Tongue (tissue), 2 donors: ENCODE data around the gene ESRRG. TPM values are rescaled to one million over a fixed set of nuclear protein-coding genes. Genes with fewer than 3 reads are reported as not detected.

Source experiments
- DNase-seq: peaks from one replicate; pipeline ENCODE4 v3.0.0-alpha.2; 2015
- total RNA-seq: library from RNA; depleted of rRNA; stranded (reverse); fragments of >200 nt; gene quantifications from one replicate; pipeline ENCODE4 v1.2.3, GENCODE V29; 2014

The ESRRG gene
- total RNA-seq, 1 donor from 2014 or later = 43.2 TPM

DNA sequence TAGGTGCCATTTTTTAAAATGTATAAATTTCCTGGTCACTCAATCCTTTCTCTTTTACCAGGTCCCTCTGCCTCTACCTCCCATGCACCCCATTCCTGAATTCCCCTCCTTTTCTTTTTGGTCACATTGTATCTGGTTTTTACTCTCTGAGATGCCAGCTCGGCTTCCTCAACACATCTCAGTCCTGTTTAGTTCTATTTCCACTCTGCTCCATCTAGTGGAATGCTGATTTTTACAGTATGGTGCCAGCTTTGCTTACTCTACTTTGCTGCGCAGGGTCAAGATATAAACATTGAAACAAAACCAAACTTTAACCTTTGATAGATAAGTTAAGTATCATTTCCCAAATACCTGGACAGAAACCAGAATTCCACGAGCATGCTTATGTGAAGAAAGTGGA lies 96.0 kb downstream of the ESRRG start:
- DNase-seq = no peak

- DNase-seq = no peak
These were observed 96.7 kb downstream of the ESRRG start for GRCh38 chr1:216626394-216627067.

DNA sequence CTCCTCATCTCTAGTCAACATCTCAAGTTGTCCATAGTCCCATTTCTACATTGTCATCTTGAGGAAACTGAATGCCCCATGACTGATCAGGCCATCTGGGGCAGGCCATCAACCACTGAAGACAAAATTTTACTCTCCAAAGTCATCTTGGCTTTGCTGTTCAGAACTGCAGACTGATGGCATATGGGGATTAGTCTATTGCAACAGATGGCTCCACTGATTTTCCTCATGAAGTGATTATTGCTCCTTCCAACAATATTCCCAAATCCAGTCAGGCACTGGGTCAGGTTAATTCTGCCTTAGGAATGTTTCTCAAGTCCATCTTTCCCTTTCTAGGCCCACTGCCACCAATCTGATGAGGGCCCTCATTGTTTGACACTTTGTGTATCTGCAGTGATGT lies 101.7 kb downstream of the ESRRG start:
- no peak for DNase-seq

DNA sequence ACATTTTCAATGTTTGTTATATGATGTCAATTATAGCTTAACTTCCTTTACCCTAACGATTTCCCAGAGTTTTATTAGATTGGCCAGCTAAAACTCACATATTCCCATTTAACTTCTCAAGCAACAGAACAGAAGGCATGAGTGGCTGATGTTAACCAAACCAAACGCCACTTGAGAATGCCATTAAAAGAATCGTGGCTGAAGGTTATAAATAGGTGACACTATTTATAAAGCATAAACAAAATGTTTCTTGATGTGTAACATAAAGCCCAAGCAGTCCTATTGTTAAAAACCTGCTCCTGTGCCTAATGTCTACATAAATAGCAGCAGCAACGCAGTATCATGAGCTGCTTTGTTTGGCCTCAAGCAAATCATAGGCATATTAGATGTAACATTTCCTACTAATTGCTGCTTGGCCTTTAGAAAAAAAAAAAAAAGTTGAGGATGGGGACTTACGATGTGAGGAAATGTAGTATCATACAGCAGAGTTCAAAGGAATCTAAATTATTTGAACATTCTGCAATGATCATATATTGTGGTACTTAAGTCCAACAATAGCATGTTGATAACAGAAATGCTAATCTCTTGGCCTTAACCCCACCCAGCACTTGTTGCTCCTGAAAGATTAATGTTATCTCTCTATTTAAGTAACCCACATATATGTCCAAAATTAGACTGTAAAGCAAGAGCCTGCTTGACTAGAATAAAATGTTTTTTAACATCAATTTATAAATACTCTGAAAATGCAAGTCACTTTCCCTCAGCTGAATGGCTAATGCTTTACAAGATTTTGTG lies 106.0 kb downstream of the ESRRG start:
- peak; percentile 15 for DNase-seq

GRCh38 chr1:216616425-216616824 lies 106.8 kb downstream of the ESRRG start:
- DNase-seq = no peak

- DNase-seq = no peak
These were observed 109.0 kb downstream of the ESRRG start for GRCh38 chr1:216614011-216614934.

DNA sequence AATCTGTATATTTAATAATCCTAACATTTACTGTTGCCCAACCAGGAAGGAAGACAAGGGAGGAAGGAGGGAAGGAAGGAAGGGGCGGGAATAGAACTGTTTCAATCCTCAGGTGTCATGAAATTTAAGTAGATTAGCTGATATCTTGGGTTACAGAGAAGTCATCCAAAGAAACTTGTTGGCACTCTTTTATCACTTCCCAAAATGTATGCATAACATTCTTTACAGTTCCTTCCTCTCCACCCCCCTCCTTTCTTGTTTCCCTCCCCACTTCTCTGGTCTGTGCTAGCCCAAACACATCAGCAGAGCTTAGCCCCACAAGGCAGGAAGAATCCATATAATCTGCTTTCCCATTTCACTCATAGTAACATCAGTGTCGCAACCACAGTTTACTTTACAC lies 110.9 kb downstream of the ESRRG start:
- no peak for DNase-seq

GRCh38 chr1:216607067-216607697 lies 116.0 kb downstream of the ESRRG start:
- DNase-seq = no peak

DNA sequence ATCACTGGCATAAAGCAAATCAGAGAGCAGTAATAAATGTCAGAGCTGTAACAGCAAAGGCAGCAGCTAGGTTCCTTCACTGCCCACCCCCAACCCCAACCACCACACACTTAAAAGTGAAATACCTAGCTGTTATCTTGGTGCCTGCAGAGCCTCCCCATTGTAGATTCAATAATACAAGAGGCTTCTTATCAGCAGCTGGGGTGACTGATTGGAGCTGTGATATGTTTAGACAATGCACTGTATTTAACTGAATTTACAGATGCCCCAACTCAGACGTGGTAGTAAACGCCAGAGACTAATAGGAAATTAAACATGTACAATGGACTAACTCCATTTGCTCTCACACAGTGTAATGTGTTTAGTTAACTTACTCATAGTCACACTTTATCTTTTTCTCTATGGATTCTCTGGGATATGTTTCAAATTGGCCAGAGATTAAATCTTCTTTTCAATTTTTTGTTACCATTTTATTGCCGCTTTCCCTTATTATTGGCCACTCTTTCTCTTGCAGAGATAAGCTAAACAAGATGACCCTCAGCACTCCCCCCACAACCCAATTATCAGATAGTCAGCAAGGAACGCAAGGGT lies 117.1 kb downstream of the ESRRG start:
- no peak for DNase-seq

DNA sequence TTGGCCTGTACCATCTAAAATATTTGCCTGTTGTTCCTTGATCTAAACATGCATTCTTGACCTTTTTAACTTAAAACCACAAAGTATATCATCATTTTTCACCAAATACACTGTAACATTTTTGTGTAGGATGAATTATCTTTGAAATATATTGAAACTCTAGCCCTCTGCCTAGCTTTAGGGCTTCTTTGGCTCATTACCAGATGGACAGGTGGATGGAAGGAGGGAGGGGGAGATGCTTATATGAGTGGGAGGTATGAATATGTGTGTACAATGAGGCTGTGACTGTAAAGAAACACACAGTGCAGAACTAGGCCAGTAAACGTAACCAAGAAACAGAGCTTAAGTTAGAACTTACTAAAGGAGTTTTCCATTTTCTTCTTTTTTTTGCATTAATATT lies 118.5 kb downstream of the ESRRG start:
- peak; percentile 51 for DNase-seq

DNA sequence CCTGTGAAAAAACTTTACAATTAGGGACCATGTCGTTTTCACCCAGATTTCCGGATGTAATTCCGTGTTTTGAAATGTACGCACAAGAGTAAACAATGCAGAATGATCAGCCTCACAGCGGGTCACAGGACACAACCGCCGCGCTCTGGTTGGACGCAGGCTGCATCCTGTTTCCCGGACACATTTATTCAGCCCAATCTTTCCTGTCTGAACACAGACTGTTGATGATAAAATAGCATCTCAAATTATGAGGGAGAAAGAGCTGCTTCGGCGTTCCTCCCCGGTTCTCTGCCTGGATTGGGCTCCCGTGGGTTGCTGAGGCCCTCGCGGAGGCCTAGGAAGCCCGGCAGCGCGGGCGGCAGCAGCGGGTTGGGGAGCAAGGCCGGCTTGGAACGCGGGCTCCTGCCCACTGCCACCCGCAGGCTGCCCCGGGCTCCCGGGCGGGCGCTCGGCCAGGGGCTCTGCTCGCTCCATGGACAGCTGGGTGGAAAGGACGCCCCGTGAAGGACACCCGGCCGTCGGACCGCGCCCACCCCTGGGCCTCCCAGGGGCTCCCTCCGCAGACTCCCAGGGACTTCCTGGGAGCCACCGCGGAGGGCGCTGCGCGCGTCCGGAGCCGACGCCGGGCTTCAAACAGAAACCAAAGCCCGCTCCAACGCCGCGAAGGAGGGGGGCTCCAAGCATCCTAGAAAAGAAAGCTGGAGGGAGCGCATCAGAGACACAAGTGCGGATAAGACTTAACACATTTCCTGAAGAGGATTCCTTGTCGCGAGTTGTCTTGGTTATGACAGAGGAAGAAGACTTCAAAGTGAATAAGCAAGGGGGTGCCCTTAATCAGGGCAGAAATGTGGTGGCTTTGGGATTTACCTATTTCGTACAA lies 122.3 kb downstream of the ESRRG start:
- DNase-seq = peak; percentile 92

- DNase-seq = no peak
These were observed 123.4 kb downstream of the ESRRG start for GRCh38 chr1:216599851-216600250.

GRCh38 chr1:216598448-216598847 lies 124.8 kb downstream of the ESRRG start:
- DNase-seq = no peak

DNA sequence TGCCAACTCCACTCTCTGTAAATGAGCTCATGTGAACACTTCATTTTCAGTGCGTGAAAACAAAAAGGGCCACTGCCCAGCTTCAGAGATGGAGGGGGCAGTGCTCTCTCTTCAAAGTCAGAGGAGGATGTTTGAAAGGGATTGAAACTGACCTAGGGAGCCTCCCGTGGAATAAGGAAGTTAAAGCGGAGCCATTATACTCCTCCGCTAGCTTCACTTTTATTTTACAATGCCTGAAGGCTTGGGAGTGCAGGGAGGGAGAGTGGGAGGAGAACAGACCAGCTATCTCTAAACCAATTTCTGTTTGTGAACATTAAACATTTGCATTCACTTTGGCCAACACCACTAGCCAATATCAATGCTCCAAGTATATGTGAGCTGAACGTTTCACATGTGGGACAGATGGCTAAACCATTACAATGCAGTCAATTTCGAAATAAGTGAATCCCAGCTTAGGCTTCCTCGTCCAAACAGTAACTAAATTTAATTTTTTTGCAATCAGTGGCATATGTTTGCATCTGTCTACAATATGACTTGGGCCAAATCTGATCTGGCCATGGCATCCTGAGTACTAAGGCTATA lies 126.9 kb downstream of the ESRRG start:
- DNase-seq = no peak

DNA sequence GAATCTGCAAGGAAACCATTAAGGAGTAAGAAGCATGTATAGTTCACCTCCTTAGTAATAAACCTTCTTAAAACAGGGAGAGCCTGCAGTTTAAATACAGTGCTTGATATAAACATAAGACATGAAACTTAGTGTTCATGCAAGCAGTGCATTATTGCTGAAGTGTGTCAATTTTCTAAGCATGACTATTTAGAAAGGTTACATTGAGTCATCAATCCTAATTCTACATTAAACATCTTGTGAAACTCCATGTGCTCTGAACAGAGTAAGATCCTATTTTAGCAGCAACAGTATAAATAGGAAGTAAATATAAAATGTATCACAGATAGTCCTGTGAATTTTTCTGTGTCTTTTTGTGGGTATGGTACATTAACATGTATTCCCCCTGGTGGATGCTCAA lies 135.5 kb downstream of the ESRRG start:
- DNase-seq = no peak

DNA sequence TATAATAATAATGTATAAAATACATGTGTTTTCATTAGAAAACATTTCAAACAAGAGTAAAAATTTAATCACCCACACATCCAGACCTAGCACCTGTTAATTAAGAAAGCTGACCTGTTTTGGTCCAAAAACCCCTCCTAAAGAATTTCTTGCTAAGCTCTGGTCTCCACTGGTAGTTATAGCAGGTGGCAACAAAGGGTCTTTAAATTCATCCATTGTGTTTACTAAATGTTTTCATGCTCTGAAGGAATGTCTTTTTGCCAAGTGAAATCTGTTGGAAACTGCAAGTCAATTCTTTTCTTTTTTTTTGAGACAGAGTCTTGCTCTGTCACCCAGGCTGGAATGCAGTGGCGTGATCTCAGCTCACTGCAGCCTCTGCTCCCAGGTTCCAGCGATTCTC lies 141.1 kb downstream of the ESRRG start:
- no peak for DNase-seq

DNA sequence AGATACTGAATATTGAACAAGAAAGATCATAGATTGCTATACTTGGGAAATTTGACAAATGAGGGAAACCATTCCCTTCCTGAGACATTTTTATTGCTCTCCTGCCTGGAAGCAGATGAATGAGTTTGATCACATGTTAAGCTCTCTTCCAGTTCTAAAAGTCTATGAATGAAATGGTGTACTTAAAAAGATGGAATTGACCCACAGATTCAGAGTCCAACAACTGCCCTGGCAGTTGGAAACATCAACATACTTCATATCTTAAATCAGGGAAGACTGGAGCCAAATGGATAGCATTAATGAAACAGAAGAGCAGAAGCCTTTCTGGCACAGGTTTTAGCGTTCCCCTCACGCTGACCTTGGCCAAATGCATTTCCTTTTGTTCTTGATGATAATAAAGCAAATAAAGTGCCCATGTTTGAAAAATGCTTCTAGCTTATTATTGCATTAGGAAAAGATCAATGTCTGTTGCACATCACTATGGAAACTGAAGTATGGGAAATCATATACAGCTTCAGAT lies 142.6 kb downstream of the ESRRG start:
- no peak for DNase-seq

GRCh38 chr1:216576234-216576937 lies 146.8 kb downstream of the ESRRG start:
- no peak for DNase-seq

DNA sequence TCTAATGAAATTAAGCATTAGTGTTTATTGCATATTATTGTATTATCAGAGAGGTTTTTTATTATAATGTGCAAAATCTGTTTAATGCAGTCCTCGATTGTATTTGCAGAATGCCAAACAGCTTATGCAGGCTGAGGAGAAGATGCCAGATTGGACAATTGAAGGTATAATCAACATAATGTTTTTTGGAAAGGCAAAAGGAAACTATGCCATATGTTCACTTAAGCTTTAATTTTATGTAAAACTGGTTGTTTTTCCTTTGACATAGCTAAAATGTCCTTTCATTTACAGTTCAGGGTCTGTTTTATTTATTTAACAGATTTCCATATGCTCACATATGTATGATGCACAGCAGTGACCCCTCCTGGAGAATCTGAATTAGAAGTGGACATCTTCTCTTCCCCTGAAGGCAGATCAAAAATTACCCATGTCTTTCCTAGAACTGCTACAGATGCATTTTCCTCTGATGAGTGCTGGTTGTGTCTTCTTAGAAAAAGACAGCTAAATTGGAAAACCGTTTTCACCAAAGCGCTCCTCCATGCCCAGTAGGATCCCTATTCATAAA lies 156.5 kb downstream of the ESRRG start:
- peak; percentile 13 for DNase-seq
